B cell (primary cell): ENCODE data around the gene HOXD8. TPM values are rescaled to one million over a fixed set of nuclear protein-coding genes. Genes with fewer than 3 reads are reported as not detected.

Experiments used
- ATAC-seq: fragments of 200-7000 bp; cut with Tn5 transposase; one replicate; pipeline ENCODE4 v1.10.0; 2021; ENCODE audit warnings: low read depth, mild to moderate bottlenecking, moderate number of reproducible peaks, moderate library complexity
- CTCF ChIA-PET: fragments of 350-600 bp; sonication (Branson Sonifier 250); formaldehyde crosslinking; loops from one replicate; lab custom pipeline; 2021; ENCODE audit warnings: antibody characterized with exemption, inconsistent platforms; lab: Charles Lee
- POLR2A ChIA-PET: fragments of 350-600 bp; sonication (Branson Sonifier 250); formaldehyde crosslinking; loops from one replicate; lab custom pipeline; 2021; ENCODE audit warnings: antibody characterized with exemption; lab: Charles Lee
- DNase-seq: peaks from one replicate; pipeline ENCODE4 v3.0.0; 2013
- H2AFZ ChIP-seq: 2 replicates; pipeline ENCODE4 v1.6.1; 2012; ENCODE audit warnings: mild to moderate bottlenecking, low read depth, low read length; ENCODE audit not compliant: insufficient read depth, poor library complexity, severe bottlenecking
- H3K27ac ChIP-seq, 2 donors: 1 replicate in 1 of 2; 2 replicates in 1 of 2; pipeline ENCODE4 v1.5.1; 2012 to 2013; ENCODE audit warnings: low read length in 2 of 2, mild to moderate bottlenecking in 2 of 2, moderate library complexity in 1 of 2
- H3K27me3 ChIP-seq, 4 experiments: fragments of 200-600 bp in 1 of 4; sonication (generic) in 1 of 4; replicated peaks in 1 of 4; 1 replicate in 2 of 4; 2 replicates in 2 of 4; pipeline versions ENCODE4 v1.6.1 to v1.7.0; 2013 to 2016; ENCODE audit warnings: low read length in 3 of 4, mild to moderate bottlenecking in 2 of 4, mixed read lengths in 1 of 4, moderate library complexity in 1 of 4; ENCODE audit not compliant: insufficient read depth in 4 of 4, control insufficient read depth in 3 of 4; ENCODE audit errors: control extremely low read depth in 1 of 4
- H3K36me3 ChIP-seq, 2 experiments: replicated peaks in 1 of 2; 1 replicate in 1 of 2; 2 replicates in 1 of 2; pipeline versions ENCODE4 v1.6.1 to v1.7.1; 2013; ENCODE audit warnings: low read length in 1 of 2; ENCODE audit not compliant: insufficient read depth in 2 of 2, control insufficient read depth in 1 of 2; ENCODE audit errors: control extremely low read depth in 1 of 2, extremely low read depth in 1 of 2
- H3K4me1 ChIP-seq, 2 donors: fragments of 200-600 bp in 1 of 2; sonication (generic) in 1 of 2; 1 replicate in 1 of 2; 2 replicates in 1 of 2; pipeline versions ENCODE4 v1.5.1 to v1.6.1; 2013 to 2017; ENCODE audit warnings: low read length in 2 of 2; ENCODE audit not compliant: control insufficient read depth in 2 of 2, insufficient read depth in 2 of 2
- H3K4me2 ChIP-seq: replicated peaks from 2 replicates; pipeline ENCODE3; 2012; ENCODE audit warnings: mild to moderate bottlenecking, low read depth, low read length; ENCODE audit not compliant: poor library complexity, severe bottlenecking
- H3K4me3 ChIP-seq, 5 experiments: fragments of 200-600 bp in 1 of 5; sonication (generic) in 1 of 5; 1 replicate in 3 of 5; 2 replicates in 2 of 5; pipeline versions ENCODE4 v1.5.1 to v1.7.0; 2011 to 2016; ENCODE audit warnings: low read length in 4 of 5, mild to moderate bottlenecking in 4 of 5, low read depth in 2 of 5, control low read depth in 1 of 5, moderate library complexity in 1 of 5; ENCODE audit not compliant: insufficient read depth in 1 of 5; ENCODE audit errors: control extremely low read depth in 1 of 5, extremely low read depth in 1 of 5
- H3K79me2 ChIP-seq: fragments of 200-600 bp; sonication (generic); one replicate; pipeline ENCODE4 v1.6.0; 2016; ENCODE audit warnings: low read length; ENCODE audit not compliant: control insufficient read depth, insufficient read depth
- H3K9ac ChIP-seq: fragments of 200-600 bp; sonication (generic); 2 replicates; pipeline ENCODE4 v1.6.1; 2017; ENCODE audit warnings: mild to moderate bottlenecking, low read length, moderate library complexity
- H3K9me3 ChIP-seq, 3 donors: one replicate each; pipeline versions ENCODE4 v1.6.1 to v1.7.1; 2013; ENCODE audit warnings: low read length in 2 of 3; ENCODE audit not compliant: control insufficient read depth in 2 of 3, insufficient read depth in 1 of 3; ENCODE audit errors: control extremely low read depth in 1 of 3
- H4K20me1 ChIP-seq: 2 replicates; pipeline ENCODE4 v1.6.0; 2012; ENCODE audit warnings: mild to moderate bottlenecking, low read length; ENCODE audit not compliant: insufficient read depth, control insufficient read depth, poor library complexity, severe bottlenecking
- H3K27ac Mint-ChIP-seq: one replicate; pipeline ENCODE4 v1.8.0; 2021; ENCODE audit warnings: mixed read lengths
- H3K27me3 Mint-ChIP-seq: one replicate; pipeline ENCODE4 v1.8.0; 2021; ENCODE audit warnings: mixed read lengths
- H3K4me1 Mint-ChIP-seq: one replicate; pipeline ENCODE4 v1.8.0; 2021; ENCODE audit warnings: mixed read lengths
- H3K4me3 Mint-ChIP-seq: one replicate; pipeline ENCODE4 v1.8.0; 2021; ENCODE audit warnings: mixed read lengths
- H3K9me3 Mint-ChIP-seq: one replicate; pipeline ENCODE4 v1.8.0; 2022; ENCODE audit warnings: mixed read lengths; ENCODE audit not compliant: insufficient read depth
- EZH2 ChIP-seq: IDR thresholded peaks from 2 replicates; pipeline ENCODE4 v1.6.1; 2012; ENCODE audit warnings: borderline replicate concordance, low read depth, mild to moderate bottlenecking, moderate library complexity, low read length; ENCODE audit not compliant: insufficient read depth, poor library complexity, severe bottlenecking
- WGBS: methylation state at CpG from one replicate; pipeline ENCODE4 v1.1.5; 2013; ENCODE audit warnings: missing lambda C conversion rate; ENCODE audit not compliant: insufficient coverage; 5-methylcytosine and 5-hydroxymethylcytosine counted together
- intact Hi-C: fragments of 100-400 bp; cut with micrococcal nuclease; formaldehyde crosslinking; loops from one replicate; pipeline ENCODE4 v1.10.0; 2022
- polyA plus RNA-seq: library from polyadenylated mRNA; depleted of rRNA; stranded (reverse); fragments of >200 nt; gene quantifications from 2 replicates; pipeline ENCODE4 v1.2.3, GENCODE V29; 2012
- total RNA-seq, 2 donors: library from RNA; stranded (reverse); fragments of 120-200 nt in 1 of 2; gene quantifications; 1 replicate in 1 of 2; 2 replicates in 1 of 2; pipeline versions ENCODE4 v1.2.3 to v1.2.4, GENCODE V29; 2013 to 2022
- TF ChIP-seq, protein P1 (sequence below): fragments of 200-600 bp; IDR thresholded peaks from one replicate; pipeline ENCODE4 v1.8.0; 2022; ENCODE audit warnings: antibody characterized with exemption, mild to moderate bottlenecking

Gene HOXD8
- total and polyA plus RNA-seq, 2 donors (not counting 1 experiment from before 2014, with no cell fraction given) = not detected

DNA sequence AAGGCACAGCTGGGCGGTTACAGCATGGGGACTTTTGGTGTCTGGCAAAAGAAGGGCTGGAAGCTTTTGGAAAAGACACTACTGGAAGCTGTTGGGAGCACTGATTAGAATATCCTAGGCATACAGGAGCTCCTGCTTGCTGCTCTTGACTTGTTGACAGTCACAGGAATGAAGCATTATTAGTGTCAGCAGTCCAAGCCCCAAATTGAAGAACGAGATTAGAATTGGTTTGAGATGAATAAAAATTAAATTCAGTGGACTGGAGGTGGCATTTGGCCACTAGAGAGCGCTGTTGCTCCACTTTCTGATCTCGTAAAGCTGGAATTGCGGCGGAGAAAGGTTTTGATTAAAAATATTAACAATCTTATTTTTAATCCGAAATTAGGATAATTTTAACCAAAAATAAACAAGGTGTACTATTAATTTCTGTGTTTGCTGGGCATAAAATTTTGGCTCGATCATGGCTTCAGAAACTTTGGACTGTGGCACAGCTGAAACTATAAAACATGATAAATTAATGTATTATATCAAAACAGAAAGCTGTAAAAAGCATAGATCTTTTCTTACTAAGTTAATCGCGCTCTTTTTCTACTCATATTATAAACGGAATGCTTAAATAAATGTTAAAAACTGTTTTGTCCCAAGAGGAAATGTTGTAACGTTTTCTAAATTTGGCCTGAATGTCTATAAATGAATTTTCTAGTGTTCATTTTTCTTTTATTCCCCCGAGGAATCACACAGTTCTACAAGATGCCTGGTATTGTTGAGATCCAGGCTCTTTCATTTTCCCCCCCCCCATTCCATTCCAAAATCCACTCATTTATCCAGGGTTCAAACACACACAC, 2.4 kb upstream of the HOXD8 start:
- no peak for ATAC-seq
- peaks cover 26% of the 10 kb centered on the region for H3K4me1 Mint-ChIP-seq
- H3K27ac Mint-ChIP-seq = no peak overlapping the region
- Histone ChIP-seq H3K4me1 (peaks cover 24 to 50% of the 10 kb centered on the region in 2 donors), H3K9me3 (peaks cover 0 to 39% (median 0%) of the 10 kb centered on the region in 3 donors), H4K20me1 (no peaks in the 10 kb centered on the region), H2AFZ (no peak overlapping the region), H3K4me3 (no peak overlapping the region), H3K27me3 (peaks cover 0 to 84% (median 65%) of the 10 kb centered on the region in 4 experiments), H3K9ac (no peak overlapping the region), H3K79me2 (no peaks in the 10 kb centered on the region), H3K4me2 (no peak overlapping the region), H3K27ac (no peak overlapping the region), H3K36me3 (no peaks in the 10 kb centered on the region)
- POLR2A ChIA-PET = no interaction called here
- CTCF ChIA-PET = interaction anchor here (0.7 to 4.6 kb wide), 46 partner anchors 10 to 1636 kb away, joined by 3 to 110 read pairs (median 4); no protein-coding TSS in a partner anchor
- H3K9me3 Mint-ChIP-seq = no peaks in the 10 kb centered on the region
- no peak overlapping the region for H3K4me3 Mint-ChIP-seq
- DNase-seq = peak; percentile 75
- intact Hi-C loops = loop anchor here (1.0 to 5.0 kb wide), 5 partner anchors 427 to 1035 kb away; no protein-coding TSS in a partner anchor
- WGBS = 50% methylated on average over 1 of the region's 13 CpGs
- no peak for TF ChIP-seq EZH2
- TF ChIP-seq, protein P1, sequence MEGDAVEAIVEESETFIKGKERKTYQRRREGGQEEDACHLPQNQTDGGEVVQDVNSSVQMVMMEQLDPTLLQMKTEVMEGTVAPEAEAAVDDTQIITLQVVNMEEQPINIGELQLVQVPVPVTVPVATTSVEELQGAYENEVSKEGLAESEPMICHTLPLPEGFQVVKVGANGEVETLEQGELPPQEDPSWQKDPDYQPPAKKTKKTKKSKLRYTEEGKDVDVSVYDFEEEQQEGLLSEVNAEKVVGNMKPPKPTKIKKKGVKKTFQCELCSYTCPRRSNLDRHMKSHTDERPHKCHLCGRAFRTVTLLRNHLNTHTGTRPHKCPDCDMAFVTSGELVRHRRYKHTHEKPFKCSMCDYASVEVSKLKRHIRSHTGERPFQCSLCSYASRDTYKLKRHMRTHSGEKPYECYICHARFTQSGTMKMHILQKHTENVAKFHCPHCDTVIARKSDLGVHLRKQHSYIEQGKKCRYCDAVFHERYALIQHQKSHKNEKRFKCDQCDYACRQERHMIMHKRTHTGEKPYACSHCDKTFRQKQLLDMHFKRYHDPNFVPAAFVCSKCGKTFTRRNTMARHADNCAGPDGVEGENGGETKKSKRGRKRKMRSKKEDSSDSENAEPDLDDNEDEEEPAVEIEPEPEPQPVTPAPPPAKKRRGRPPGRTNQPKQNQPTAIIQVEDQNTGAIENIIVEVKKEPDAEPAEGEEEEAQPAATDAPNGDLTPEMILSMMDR = peak; percentile 98
- peaks cover 71% of the 10 kb centered on the region for H3K27me3 Mint-ChIP-seq

DNA sequence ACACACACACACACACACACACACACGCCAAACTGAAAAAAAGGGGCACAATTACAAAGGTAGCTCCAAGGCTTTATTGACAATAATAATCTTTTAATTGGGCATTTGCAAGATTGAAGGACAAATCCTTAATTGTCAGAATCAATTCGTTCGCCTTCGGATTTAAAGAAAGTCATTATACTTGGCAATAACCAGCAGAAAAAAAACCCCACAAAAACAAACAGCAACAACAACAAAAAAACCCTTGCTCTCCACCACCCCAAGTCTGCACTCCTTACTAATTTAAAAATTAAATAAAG, 1.8 kb upstream of the HOXD8 start:
- H3K9ac ChIP-seq = no peak overlapping the region
- H3K4me3 Mint-ChIP-seq = no peak overlapping the region
- TF ChIP-seq, protein P1 = no peak
- no peak for TF ChIP-seq EZH2
- no peak overlapping the region for H3K4me3 ChIP-seq
- H3K9me3 Mint-ChIP-seq = no peaks in the 10 kb centered on the region
- no peaks in the 10 kb centered on the region for H4K20me1 ChIP-seq
- DNase-seq (no peak), ATAC-seq (no peak)
- H3K27me3 ChIP-seq = peaks cover 0 to 84% (median 68%) of the 10 kb centered on the region in 4 experiments
- intact Hi-C loops = loop anchor here (1.0 to 5.0 kb wide), 4 partner anchors 511 to 1035 kb away; no protein-coding TSS in a partner anchor
- H3K9me3 ChIP-seq = peaks cover 0 to 33% (median 0%) of the 10 kb centered on the region in 3 donors
- H3K27me3 Mint-ChIP-seq = peaks cover 72% of the 10 kb centered on the region
- no peak overlapping the region for H3K4me2 ChIP-seq
- ChIA-PET POLR2A (no interaction called here), CTCF (interaction anchor here (0.7 to 4.6 kb wide), 23 partner anchors 11 to 1342 kb away, joined by 3 to 110 read pairs (median 8); no protein-coding TSS in a partner anchor)
- peaks cover 25 to 50% of the 10 kb centered on the region in 2 donors for H3K4me1 ChIP-seq
- H3K36me3 ChIP-seq = no peaks in the 10 kb centered on the region
- H3K79me2 ChIP-seq = no peaks in the 10 kb centered on the region
- H3K27ac Mint-ChIP-seq = no peak overlapping the region
- H3K27ac ChIP-seq = no peak overlapping the region
- 65% methylated on average over 3 of the region's 4 CpGs for WGBS
- no peak overlapping the region for H2AFZ ChIP-seq
- H3K4me1 Mint-ChIP-seq = peaks cover 26% of the 10 kb centered on the region
